ENCODE measurements around the gene CIBAR2. TPM values are rescaled to one million over a fixed set of nuclear protein-coding genes. Genes with fewer than 3 reads are reported as not detected.

The CIBAR2 gene
- total and polyA plus RNA-seq, 2 experiments from 2014 or later: 0.13 TPM; not detected in 1

- no peak for DNase-seq (ENCODE audit: low spot score)
- H3K27ac ChIP-seq: peak overlapping the region; percentile 77
- H3K4me1 ChIP-seq (ENCODE audit: insufficient read depth): peaks cover 29% of the 10 kb centered on the region
- no peaks in the 10 kb centered on the region for H3K9me3 ChIP-seq (ENCODE audit: low read depth)
- WGBS (ENCODE audit: low lambda C conversion rate, missing lambda C conversion rate): 86% methylated on average over 14 of the region's 14 CpGs
- H3K4me2 ChIP-seq: no peak overlapping the region
- no peaks in the 10 kb centered on the region for H3K36me3 ChIP-seq (replicated peaks; ENCODE audit: insufficient read depth, low read depth)
- no peaks in the 10 kb centered on the region for H3K9me2 ChIP-seq (replicated peaks; ENCODE audit: insufficient read depth)
- H2AFZ ChIP-seq: no peak overlapping the region
- H3K27me3 ChIP-seq: no peaks in the 10 kb centered on the region
- H3K4me3 ChIP-seq: no peak overlapping the region
- TF ChIP-seq EZH2 (IDR thresholded peaks at IDR 0.05; ENCODE audit: borderline replicate concordance): no peak
- no peak for TF ChIP-seq EZH2phosphoT487 (IDR thresholded peaks at IDR 0.05; ENCODE audit: low read depth, severe bottlenecking, unreplicated experiment)
- TF ChIP-seq, protein P1, sequence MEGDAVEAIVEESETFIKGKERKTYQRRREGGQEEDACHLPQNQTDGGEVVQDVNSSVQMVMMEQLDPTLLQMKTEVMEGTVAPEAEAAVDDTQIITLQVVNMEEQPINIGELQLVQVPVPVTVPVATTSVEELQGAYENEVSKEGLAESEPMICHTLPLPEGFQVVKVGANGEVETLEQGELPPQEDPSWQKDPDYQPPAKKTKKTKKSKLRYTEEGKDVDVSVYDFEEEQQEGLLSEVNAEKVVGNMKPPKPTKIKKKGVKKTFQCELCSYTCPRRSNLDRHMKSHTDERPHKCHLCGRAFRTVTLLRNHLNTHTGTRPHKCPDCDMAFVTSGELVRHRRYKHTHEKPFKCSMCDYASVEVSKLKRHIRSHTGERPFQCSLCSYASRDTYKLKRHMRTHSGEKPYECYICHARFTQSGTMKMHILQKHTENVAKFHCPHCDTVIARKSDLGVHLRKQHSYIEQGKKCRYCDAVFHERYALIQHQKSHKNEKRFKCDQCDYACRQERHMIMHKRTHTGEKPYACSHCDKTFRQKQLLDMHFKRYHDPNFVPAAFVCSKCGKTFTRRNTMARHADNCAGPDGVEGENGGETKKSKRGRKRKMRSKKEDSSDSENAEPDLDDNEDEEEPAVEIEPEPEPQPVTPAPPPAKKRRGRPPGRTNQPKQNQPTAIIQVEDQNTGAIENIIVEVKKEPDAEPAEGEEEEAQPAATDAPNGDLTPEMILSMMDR (IDR thresholded peaks at IDR 0.05; ENCODE audit: poor library complexity): no peak
- H3K79me2 ChIP-seq: no peaks in the 10 kb centered on the region
- H4K20me1 ChIP-seq (ENCODE audit: insufficient read depth, poor library complexity, severe bottlenecking): no peaks in the 10 kb centered on the region
Measured at GRCh38 chr16:85152414-85153030, 40.2 kb upstream of the CIBAR2 start.

GRCh38 chr16:85151603-85152413, 39.5 kb upstream of the CIBAR2 start:
- WGBS (ENCODE audit: low lambda C conversion rate, missing lambda C conversion rate): 60% methylated on average over 20 of the region's 24 CpGs
- H3K9me3 ChIP-seq (ENCODE audit: low read depth): no peaks in the 10 kb centered on the region
- no peak overlapping the region for H2AFZ ChIP-seq
- no peaks in the 10 kb centered on the region for H3K27me3 ChIP-seq
- no peaks in the 10 kb centered on the region for H3K9me2 ChIP-seq (replicated peaks; ENCODE audit: insufficient read depth)
- no peak overlapping the region for H3K4me3 ChIP-seq
- H3K4me1 ChIP-seq (ENCODE audit: insufficient read depth): peaks cover 36% of the 10 kb centered on the region
- peak overlapping the region; percentile 48 for H3K4me2 ChIP-seq
- H4K20me1 ChIP-seq (ENCODE audit: insufficient read depth, poor library complexity, severe bottlenecking): no peaks in the 10 kb centered on the region
- TF ChIP-seq, protein P1 (IDR thresholded peaks at IDR 0.05; ENCODE audit: poor library complexity): no peak
- TF ChIP-seq EZH2 (IDR thresholded peaks at IDR 0.05; ENCODE audit: borderline replicate concordance): no peak
- TF ChIP-seq EZH2phosphoT487 (IDR thresholded peaks at IDR 0.05; ENCODE audit: low read depth, severe bottlenecking, unreplicated experiment): no peak
- peak; percentile 89 for DNase-seq (ENCODE audit: low spot score)
- no peaks in the 10 kb centered on the region for H3K36me3 ChIP-seq (replicated peaks; ENCODE audit: insufficient read depth, low read depth)
- H3K79me2 ChIP-seq: no peaks in the 10 kb centered on the region
- peak overlapping the region; percentile 78 for H3K27ac ChIP-seq

GRCh38 chr16:85151079-85151602, 38.9 kb upstream of the CIBAR2 start:
- Histone ChIP-seq H3K4me1 (ENCODE audit: insufficient read depth) (peaks cover 38% of the 10 kb centered on the region), H3K9me3 (ENCODE audit: low read depth) (no peaks in the 10 kb centered on the region), H3K27me3 (no peaks in the 10 kb centered on the region), H3K27ac (peak overlapping the region; percentile 78), H3K79me2 (no peaks in the 10 kb centered on the region), H2AFZ (no peak overlapping the region), H3K9me2 (replicated peaks; ENCODE audit: insufficient read depth) (no peaks in the 10 kb centered on the region), H3K36me3 (replicated peaks; ENCODE audit: insufficient read depth, low read depth) (no peaks in the 10 kb centered on the region), H3K4me3 (no peak overlapping the region), H4K20me1 (ENCODE audit: insufficient read depth, poor library complexity, severe bottlenecking) (no peaks in the 10 kb centered on the region), H3K4me2 (peak overlapping the region; percentile 48)
- 88% methylated on average over 11 of the region's 11 CpGs for WGBS (ENCODE audit: low lambda C conversion rate, missing lambda C conversion rate)
- TF ChIP-seq EZH2phosphoT487 (IDR thresholded peaks at IDR 0.05; ENCODE audit: low read depth, severe bottlenecking, unreplicated experiment) (no peak), EZH2 (IDR thresholded peaks at IDR 0.05; ENCODE audit: borderline replicate concordance) (no peak)
- TF ChIP-seq, protein P1 (IDR thresholded peaks at IDR 0.05; ENCODE audit: poor library complexity): no peak
- DNase-seq (ENCODE audit: low spot score): no peak

Data from hepatocyte (in vitro differentiated cells).